ENCODE results near the gene SIL1. TPM values are rescaled to one million over a fixed set of nuclear protein-coding genes. Genes with fewer than 3 reads are reported as not detected.

The SIL1 gene
- total RNA-seq, 2 experiments from 2014 or later: 26.3 to 27.2 TPM

DNA sequence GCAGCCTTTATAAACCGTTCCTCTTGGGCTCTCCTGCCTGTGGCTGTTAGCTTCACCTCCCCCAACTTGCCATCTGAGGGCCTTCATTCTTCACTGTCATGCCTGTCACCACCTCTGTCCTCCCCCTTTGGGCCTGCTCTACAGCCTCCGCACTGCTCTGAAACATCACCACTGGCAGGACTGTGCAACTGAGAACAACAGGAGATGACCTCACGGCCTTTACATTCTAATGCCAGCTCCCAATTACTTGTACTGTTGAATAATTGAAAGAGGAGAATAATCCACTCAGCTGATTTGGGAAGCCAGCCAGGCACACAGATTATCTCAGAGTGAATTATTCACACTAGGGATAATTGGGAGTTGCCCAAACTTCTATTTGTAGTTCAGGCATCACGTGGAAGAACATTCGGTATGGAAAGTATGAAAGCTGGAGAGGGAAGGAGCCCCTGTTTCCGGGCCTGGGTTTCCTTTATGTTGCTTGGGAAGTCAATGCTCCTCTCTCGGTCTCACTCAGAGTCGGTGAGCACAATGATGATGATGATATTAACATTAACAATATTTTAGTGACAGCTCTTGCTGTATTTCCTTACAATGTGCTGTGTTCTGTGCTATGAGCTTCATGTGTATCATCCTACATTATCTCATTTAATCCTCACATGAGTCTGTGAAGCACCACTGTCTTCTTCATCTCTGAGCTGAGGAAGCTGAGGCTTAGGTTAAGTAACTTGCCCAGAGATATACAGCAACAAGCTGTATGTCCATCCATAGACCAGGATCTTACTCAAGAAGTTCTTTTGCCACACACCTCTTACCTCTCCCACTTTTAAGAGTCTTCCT lies 223.7 kb downstream of the SIL1 start:
- ChIA-PET POLR2A (no interaction called here), CTCF (no interaction called here)

DNA sequence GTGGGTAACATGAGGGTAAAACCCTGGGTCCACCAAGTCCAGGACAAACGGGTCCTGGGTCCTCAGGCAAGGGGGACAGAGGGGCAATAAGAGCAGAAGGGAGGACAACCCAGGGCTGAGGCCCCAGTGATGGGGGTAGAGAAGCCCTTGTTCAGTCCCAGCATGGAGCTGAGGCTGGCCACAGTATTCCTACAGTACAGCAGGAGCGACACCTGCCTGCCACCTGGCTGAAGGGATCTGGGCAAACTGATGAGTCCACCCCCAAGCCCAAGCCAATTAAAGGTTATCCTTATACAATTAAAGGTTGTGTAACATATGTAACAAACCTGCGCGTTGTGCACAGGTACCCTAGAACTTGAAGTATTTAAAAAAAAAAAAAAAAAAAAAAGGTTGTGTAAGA lies 225.3 kb downstream of the SIL1 start:
- CTCF ChIA-PET: no interaction called here
- POLR2A ChIA-PET: no interaction called here

DNA sequence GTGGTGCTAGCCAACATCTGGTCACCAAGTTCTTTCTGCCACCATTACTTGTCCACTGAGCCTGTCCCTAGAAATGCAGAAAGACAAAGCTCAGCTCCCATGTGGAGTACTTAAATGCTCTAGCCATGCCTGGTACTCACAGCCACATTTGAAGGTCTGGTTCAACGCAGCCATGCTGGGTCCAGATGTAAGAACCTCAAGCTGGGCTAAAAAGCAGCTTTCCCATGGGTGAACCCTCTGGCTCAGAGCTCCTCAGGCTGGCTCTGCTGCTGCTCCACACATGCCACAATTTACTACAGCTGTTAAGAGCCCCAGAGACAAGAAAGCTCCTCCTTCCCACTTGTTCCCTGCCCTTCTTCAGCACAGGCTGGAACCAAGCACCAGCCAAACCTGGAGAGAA lies 225.9 kb downstream of the SIL1 start:
- ChIA-PET CTCF (no interaction called here), POLR2A (no interaction called here)

DNA sequence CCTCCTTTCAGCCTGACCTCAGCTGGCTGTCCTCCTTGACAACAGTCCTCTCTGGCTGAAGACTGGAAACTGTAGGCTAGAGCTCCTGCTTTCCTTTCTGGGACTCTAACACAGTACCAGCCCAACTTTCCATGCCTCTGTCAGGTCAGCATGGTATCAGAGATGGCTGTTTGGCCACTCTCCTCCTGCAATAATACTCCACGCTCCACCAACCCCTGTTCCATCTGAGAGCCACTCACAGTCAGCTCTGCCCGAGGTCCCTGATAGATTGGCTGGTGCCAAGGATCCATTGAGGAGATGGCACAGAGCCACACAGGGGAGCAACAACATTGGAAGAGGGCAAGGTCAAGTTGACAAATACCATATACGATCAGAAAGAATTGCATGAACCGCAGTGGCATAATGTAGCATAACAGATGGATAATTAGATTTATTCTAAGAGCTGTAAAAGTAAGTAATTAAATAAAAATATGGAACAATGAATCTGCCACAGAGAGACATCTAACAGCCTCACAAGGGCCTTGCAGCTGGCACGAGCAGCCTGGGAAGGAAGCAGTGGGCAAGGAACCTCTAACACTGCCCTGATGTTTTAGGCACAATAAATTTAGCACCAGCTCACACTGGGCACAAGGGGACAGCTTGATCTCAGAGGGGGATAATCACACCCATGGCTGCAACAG lies 228.7 kb downstream of the SIL1 start:
- ChIA-PET POLR2A (no interaction called here), CTCF (no interaction called here)

DNA sequence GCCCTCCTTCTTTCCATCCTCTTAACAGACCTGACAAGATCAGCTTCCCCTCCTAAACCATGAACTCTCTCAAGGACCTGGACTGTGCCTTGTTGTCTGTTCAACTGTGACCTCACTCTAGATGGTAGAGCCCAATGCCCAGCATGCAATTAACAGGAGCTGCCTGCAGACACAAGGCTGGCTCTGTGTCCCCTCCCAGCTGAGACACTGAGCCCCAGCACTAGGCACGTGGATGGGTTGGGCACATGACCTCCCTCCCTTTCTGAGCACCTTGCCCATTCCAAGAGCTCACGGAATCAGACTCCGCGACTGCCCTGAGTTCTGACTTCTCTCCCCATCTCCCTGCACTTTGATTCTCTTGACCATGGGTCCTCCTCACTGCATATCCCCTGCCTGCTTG lies 229.6 kb downstream of the SIL1 start:
- POLR2A ChIA-PET: no interaction called here
- CTCF ChIA-PET: no interaction called here

DNA sequence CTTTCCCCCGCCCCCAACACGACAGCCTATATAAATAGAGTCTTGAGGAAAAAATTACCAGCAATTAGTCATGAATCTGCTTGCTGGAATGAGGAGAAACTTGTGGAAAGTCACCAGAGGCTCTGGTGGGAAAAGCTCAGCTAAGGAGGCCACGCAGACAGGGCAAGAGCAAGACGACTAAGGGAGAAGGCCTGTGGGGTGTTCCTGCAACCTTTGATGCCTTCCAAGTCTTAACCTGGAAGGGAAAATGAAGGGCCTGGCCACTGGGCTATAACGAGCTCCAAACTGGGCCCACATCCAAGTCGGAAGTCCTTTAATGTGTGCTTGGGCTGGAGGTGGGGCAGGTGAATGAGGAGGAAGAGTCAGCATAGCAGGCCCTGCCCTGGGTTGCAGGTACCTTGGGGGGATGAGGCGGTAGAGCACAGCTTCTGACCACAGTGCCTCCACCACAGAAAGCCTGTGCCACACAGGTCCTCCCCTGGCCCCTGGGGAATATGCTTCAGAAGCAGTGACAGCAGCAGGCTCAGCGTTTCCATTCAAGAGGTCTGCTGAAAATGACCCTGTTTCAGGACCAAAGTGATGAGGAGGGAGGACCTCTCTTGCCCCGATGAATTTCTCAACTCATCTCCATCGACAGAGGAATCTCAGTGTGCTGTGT lies 230.2 kb downstream of the SIL1 start:
- ChIA-PET CTCF (no interaction called here), POLR2A (no interaction called here)

DNA sequence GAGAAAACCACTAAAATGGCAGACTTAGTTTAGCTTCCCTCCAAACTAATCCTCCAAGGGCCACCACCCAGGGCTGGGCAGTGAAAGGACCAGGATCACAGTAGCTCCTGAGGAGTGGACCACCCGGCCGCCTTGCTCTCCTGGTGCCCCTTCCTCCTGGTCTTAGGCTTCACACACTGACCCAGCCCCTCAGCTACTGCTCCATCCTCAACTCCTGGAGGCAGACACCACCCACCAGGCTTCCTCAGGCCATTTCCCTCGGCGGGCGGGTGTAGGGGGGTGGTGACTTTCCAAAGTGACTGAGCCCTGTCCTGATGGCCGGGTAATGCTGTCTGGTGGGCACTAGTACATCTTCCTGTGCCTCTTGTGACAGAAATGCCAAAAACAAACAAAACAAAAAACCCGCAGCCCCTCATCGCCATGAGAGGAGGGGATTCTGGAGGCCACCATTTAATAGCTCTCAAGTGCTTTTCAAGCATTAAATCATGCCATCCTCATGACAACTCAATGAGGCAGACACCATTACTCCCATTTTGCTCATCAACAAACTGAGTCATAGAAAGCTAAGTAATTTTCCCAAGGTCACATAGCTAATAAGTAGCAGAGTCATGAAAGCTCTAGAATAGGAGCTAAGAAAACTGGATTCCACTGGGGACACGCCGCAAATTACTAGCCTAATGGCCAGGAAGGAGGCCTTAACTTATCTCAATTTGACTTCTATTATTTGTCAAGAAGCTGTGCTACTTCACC lies 231.8 kb downstream of the SIL1 start:
- CTCF ChIA-PET: no interaction called here
- POLR2A ChIA-PET: interaction anchor here (0.6 kb wide), 1 partner anchor 185 kb away, joined by 3 read pairs; no protein-coding TSS in a partner anchor

DNA sequence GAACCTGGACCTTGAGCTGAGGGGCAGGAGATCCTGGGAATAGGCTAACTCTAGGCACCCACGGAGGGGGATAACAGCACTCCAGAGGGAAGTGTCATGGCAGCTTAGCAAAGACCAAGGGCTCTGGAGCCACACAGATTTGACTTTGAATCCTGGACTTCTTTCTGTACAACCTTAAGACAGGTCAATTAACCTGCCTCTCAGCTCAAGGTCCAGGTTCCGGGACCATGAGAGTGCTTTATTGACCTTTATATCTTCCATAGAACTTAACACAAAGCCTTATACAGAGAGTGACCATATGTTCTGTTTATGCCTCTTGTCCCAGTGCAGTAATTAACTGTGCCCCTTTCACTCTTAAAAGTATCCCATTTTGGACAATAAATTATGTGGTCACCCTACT lies 232.5 kb downstream of the SIL1 start:
- POLR2A ChIA-PET: no interaction called here
- CTCF ChIA-PET: no interaction called here

DNA sequence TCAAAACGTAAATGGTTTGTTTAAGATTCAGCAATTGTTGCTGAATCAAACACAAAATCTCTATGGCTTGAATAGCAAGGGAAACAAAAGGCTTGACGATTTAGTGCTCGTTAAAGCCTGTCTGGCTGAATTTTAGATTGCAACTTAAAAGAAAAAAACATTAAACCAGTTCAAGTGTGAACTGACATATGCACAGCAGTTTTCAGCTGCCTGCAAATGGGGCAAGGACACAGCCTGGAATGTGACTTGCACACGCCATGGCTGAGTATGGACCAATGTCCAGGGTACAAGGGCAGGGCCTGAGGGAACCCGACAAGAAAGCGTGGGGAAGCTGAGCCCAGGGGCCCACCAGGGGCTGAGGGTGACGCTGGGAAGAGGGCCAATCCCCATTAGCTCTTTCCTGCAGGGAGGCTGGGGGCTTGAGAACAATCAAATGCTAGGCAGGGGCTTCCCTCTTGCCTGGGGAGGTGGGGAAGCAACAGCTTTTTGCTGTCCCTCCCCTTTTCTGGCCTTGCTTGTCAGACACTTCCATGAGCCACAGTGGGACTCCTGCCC lies 233.4 kb downstream of the SIL1 start:
- ChIA-PET CTCF (no interaction called here), POLR2A (no interaction called here)

DNA sequence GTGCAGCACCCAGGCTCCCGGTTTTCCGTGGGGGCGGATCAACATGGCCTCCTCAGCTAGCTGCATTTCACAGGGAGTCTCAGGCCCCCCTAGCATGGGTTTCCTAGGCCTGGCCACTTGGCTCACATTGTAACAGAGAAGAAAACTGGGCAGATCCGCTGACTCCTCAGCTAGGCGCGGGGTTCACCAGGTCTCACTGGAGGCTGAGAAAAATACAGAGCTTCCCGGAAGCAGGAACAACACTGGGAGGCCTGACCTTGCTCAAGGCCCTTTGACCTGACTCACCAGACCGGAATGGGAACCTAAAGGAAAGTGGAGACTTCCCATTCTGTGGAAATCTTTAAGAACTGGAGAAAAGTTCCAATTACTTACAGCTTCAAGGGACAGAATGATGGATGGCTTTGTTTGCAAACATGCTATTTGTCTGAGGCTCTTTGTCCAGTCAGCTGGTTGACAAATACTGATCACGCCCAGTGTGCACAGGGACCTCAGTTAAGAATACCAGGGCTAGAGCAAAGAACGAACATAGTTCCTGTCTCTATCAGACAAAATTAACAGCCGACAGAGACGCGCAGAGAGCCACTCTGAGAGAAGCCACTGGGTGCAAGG lies 234.3 kb downstream of the SIL1 start:
- POLR2A ChIA-PET: no interaction called here
- CTCF ChIA-PET: no interaction called here

DNA sequence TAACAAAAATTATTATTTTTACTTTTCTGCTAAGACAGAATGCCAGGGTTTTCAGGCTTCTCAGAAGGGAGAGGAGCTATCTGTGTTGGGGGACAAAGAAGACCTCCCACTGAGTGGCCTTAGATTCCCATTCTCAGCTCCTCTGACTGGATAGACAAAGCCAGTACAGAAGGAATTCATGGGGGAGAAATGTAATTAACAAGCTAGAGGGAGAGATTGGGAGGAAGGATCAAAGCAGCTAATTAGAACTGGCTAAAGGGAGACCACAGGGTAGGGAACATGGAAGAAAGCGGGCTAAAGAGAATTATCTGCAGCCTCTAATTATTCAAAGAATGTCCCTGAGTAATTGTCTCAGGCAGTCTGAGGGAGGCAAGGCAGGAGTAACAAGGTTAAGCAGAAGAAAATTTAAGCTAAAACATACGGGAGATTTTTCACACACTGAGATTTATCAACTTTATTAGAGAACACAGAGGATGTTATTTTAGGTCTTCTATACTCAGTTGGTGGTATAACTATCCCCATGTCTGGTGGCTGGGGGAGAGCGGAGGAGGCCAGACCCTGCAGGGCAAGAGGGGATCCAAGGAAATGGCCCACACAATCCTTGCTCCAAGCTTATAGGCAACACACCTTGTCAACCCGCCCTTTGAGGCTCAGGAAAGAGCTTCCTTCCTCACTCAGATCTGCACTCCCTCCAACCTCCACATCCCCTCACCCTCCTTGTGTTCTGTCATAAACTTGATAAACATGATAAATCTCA lies 235.4 kb downstream of the SIL1 start:
- CTCF ChIA-PET: no interaction called here
- POLR2A ChIA-PET: no interaction called here

DNA sequence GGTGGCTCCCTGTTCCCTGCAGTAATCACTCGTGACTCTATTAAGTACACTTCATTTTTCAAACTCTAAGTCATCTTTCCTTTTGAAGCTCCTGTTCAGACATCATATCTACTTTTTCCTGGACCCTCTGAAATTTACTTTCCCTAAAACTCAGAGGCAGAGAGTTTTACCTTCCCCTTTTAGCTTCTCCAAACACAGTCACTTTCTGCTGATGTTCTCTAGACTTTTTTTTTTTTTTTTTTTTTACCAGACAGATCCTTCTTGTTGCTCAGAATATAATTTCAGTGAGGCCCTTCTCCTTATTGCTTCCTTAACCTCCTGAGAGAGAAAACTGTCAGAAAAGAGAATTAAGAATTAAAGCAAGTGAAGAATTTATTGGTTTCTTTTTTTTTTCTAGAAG lies 236.4 kb downstream of the SIL1 start:
- ChIA-PET CTCF (no interaction called here), POLR2A (no interaction called here)

DNA sequence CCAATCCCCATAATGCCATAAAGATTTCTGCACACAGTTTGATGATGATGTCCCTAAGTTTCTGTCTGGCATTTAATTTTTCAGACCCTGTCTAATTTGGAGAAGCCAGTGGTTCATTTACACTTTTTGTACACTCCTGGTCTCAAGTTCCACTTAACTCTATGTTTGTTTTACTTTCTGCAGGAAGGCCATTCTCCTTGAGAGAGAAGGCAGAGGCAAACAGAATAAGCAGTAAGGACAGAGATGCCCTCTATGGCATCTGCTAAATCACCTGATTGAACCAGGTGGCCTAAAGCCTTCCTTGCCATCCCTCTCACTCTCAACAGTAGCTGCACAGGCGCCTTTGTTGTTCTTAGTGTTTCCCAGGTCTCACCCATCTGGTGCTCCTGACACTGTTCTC lies 236.9 kb downstream of the SIL1 start:
- CTCF ChIA-PET: no interaction called here

DNA sequence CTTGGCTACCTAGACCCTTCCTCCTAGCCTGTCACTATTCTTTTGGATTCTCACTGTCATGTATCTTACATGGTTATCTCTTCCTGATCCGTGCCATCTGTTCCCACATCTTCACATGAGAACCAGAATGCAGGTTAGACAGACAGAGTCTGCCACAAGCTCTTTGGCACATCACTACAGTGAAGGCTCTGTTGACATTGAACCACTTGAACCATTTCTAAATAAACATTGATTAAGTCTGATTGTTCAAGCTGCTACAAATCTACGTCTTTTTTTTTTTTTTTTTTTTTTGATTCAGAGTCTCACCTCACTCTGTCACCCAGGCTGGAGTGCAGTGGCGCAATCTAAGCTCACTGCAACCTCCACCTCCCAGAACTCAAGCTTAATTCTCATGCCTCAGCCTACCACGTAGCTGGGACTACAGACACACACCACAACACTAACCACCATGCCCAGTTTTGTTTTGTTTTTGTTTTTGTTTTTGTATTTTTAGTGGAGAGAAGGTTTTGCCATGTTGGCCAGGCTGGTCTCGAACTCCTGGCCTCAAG lies 237.9 kb downstream of the SIL1 start:
- POLR2A ChIA-PET: no interaction called here
- CTCF ChIA-PET: no interaction called here

More for the DNA sequence above, 236.9 kb downstream of the SIL1 start:
- POLR2A ChIA-PET: no interaction called here

DNA sequence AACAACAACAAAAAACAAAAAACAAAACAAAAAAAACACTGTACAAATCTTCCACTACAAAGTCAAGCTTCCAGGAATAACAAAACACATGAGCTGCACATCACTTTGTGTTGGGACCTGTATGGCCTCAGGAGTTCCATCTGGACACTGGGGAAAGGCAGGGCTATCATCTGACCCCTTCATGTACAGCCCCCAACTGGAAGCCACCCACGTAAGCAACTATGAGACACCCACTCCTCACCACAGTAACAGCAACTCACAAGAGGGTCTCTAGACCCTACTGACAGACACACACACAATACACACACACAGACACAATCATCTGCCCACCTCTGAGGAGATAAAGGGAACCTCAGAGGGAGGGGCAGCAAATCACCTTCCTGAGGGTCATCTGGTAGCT lies 241.4 kb downstream of the SIL1 start:
- ChIA-PET POLR2A (no interaction called here), CTCF (no interaction called here)

DNA sequence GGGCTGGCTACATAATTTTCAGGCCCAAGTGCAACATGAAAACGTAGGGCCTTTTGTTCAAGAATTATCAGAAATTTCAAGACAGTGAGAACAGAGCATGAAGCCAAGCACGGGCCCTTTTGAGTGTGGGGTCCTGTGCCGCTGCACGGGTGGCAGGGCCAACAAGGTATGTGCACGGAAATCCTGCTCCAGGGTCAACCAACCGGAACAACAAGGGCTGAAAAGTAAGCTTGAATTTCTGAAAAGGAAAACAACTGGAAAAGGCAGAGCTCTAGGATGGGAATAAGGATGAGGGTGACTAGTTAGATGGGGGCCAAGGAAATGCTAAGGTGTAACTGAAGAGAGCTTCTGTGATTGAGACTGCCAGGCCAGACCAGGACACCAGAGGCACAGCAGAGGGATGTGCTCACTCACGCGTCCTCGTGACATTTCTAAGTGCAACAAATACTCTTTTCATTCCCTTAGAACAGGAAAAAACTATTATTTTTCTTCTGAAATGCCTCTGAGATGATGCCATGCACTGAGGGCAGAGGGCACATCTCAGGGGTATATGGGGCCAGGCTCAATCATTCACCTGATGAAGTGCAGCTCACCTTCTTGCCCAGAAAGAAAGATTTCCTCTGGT lies 242.4 kb downstream of the SIL1 start:
- CTCF ChIA-PET: no interaction called here
- POLR2A ChIA-PET: no interaction called here

DNA sequence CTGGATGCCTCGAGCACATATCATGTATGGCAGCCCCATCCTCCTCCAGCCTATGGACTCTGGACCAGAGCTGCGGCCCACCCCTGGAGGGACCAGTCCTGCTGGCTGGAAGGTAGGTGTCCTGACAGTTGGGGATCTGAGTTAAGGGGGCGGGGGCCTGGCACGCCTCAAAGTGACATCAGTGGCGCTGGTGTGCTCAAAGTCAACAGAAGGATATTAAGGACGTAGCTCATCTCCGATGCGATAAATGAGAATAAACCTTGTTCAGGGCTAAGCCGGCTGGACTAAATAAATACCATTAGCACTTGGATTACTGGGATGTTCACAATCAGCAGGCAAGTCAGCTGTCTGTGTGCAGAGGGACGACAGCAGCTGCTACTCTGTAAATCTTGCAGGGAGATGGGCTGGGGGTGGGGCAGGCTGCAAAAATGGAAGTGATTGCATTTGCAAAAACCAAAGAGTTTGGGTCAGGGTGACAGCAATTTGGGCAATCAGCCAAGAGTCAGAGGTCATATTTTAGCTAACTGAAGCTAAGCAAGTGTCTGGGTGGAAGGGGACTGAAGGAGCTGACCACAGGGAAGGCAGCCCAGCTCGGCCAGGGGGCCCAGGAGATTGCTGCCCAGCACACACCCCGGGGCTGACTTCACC lies 243.0 kb downstream of the SIL1 start:
- ChIA-PET CTCF (no interaction called here), POLR2A (no interaction called here)

Data from activated CD8-positive, alpha-beta memory T cell treated with anti-CD3 and anti-CD28 coated beads for 36 hours (primary cell).